Fibroblast of lung (primary cell): ENCODE data around the gene PLA2G3. TPM values are rescaled to one million over a fixed set of nuclear protein-coding genes. Genes with fewer than 3 reads are reported as not detected.

ENCODE experiments used
- DNase-seq, 2 donors: peaks; one replicate each; pipeline versions ENCODE4 v3.0.0 to v3.0.0-alpha.2; 2010; ENCODE audit warnings: low read depth in 2 of 2
- H2AFZ ChIP-seq: 2 replicates; pipeline ENCODE4 v1.5.1; 2012; ENCODE audit warnings: low read length, control low read depth, inconsistent platforms
- H3K27ac ChIP-seq: 2 replicates; pipeline ENCODE4 v1.5.1; 2011; ENCODE audit warnings: low read length, control low read depth; ENCODE audit not compliant: insufficient read depth
- H3K27me3 ChIP-seq: 2 replicates; pipeline ENCODE4 v1.5.1; 2011; ENCODE audit warnings: mild to moderate bottlenecking, low read length; ENCODE audit not compliant: control insufficient read depth, insufficient read depth
- H3K36me3 ChIP-seq: 2 replicates; pipeline ENCODE4 v1.5.1; 2011; ENCODE audit warnings: low read length; ENCODE audit not compliant: control insufficient read depth, insufficient read depth
- H3K4me1 ChIP-seq: 2 replicates; pipeline ENCODE4 v1.5.1; 2011; ENCODE audit warnings: low read length; ENCODE audit not compliant: control insufficient read depth, insufficient read depth; ENCODE audit errors: extremely low read depth
- H3K4me2 ChIP-seq: 2 replicates; pipeline ENCODE4 v1.5.1; 2011; ENCODE audit warnings: low read length, control low read depth; ENCODE audit not compliant: insufficient read depth; ENCODE audit errors: extremely low read depth
- H3K4me3 ChIP-seq, 4 experiments: fragments of 200-600 bp in 1 of 4; sonication (generic) in 1 of 4; replicated peaks in 1 of 4; 2 replicates each; pipeline ENCODE4 v1.5.1; 2011 to 2016; ENCODE audit warnings: low read length in 4 of 4, low read depth in 3 of 4, mild to moderate bottlenecking in 3 of 4, control low read depth in 2 of 4, inconsistent platforms in 1 of 4, mixed read lengths in 1 of 4; ENCODE audit not compliant: insufficient read depth in 1 of 4; ENCODE audit errors: control extremely low read depth in 1 of 4
- H3K79me2 ChIP-seq: 2 replicates; pipeline ENCODE4 v1.5.1; 2012; ENCODE audit warnings: mild to moderate bottlenecking, low read length, inconsistent platforms; ENCODE audit not compliant: control insufficient read depth, insufficient read depth
- H3K9ac ChIP-seq: 2 replicates; pipeline ENCODE4 v1.5.1; 2011; ENCODE audit warnings: mild to moderate bottlenecking, low read length, control low read depth; ENCODE audit not compliant: insufficient read depth
- H3K9me3 ChIP-seq: 2 replicates; pipeline ENCODE4 v1.5.1; 2012; ENCODE audit warnings: low read depth, low read length; ENCODE audit not compliant: control insufficient read depth, insufficient read depth
- H4K20me1 ChIP-seq: 2 replicates; pipeline ENCODE4 v1.5.1; 2011; ENCODE audit warnings: low read length; ENCODE audit not compliant: control insufficient read depth, insufficient read depth; ENCODE audit errors: extremely low read depth
- CTCF ChIP-seq, 2 donors: IDR thresholded peaks in 1 of 2; conservative IDR thresholded peaks in 1 of 2; 1 replicate in 1 of 2; 2 replicates in 1 of 2; pipeline ENCODE4 v1.5.1; 2011 to 2012; ENCODE audit warnings: low read length in 2 of 2, control low read depth in 1 of 2, inconsistent platforms in 1 of 2, low read depth in 1 of 2, mild to moderate bottlenecking in 1 of 2
- EZH2 ChIP-seq: IDR thresholded peaks from 2 replicates; pipeline ENCODE4 v1.5.1; 2012; ENCODE audit warnings: low read length, control low read depth, mild to moderate bottlenecking; ENCODE audit errors: missing control alignments
- polyA plus RNA-seq, 2 donors: library from polyadenylated mRNA; depleted of rRNA in 1 of 2; stranded (reverse) in 1 of 2; unstranded in 1 of 2; fragments of >200 nt; gene quantifications; 2 replicates each; pipeline ENCODE4 v1.2.1, GENCODE V29; 2011 to 2012; ENCODE audit warnings: missing spikeins in 1 of 2
- total RNA-seq: library from RNA; depleted of rRNA; stranded (reverse); fragments of >200 nt; gene quantifications from 2 replicates; pipeline ENCODE4 v1.2.1, GENCODE V29; 2014

PLA2G3 gene
- total and polyA plus RNA-seq, 2 donors (not counting 1 experiment from before 2014, with no cell fraction given) = 0.18 to 0.33 TPM

GRCh38 chr22:31125521-31126117 lies 14.7 kb downstream of the PLA2G3 start:
- no peak overlapping the region for H3K4me3 ChIP-seq
- H3K27ac ChIP-seq = no peak overlapping the region
- no peak overlapping the region for H3K9ac ChIP-seq
- no peaks in the 10 kb centered on the region for H3K27me3 ChIP-seq
- no peak overlapping the region for H2AFZ ChIP-seq
- no peak for DNase-seq
- no peak overlapping the region for H3K4me2 ChIP-seq
- H3K36me3 ChIP-seq = no peaks in the 10 kb centered on the region
- H3K4me1 ChIP-seq = peaks cover 3% of the 10 kb centered on the region
- no peaks in the 10 kb centered on the region for H3K9me3 ChIP-seq
- H4K20me1 ChIP-seq = no peaks in the 10 kb centered on the region
- TF ChIP-seq EZH2 (no peak), CTCF (conservative IDR thresholded peaks at IDR 0.05 in 1 of 2, IDR thresholded peaks at IDR 0.05 in 1 of 2; ENCODE audit: low read depth in 1 of 2, low read length in 2 of 2) (no peak)
- no peaks in the 10 kb centered on the region for H3K79me2 ChIP-seq

DNA sequence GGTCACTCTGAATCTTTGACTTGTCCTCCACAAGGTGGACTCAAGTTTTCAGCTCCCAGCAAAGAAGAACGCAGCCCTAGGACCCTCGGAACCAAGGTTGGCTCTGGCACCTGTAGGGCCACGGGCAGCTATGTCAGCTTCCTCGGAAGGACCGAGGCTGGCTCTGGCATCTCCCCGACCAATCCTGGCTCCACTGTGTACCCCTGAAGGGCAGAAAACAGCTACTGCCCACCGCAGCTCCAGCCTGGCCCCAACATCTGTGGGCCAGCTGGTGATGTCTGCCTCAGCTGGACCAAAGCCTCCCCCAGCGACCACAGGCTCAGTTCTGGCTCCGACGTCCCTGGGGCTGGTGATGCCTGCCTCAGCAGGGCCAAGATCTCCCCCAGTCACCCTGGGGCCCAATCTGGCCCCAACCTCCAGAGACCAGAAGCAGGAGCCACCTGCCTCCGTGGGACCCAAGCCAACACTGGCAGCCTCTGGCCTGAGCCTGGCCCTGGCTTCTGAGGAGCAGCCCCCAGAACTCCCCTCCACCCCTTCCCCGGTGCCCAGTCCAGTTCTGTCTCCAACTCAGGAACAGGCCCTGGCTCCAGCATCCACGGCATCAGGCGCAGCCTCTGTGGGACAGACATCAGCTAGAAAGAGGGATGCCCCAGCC lies 15.4 kb downstream of the PLA2G3 start:
- peaks cover 3% of the 10 kb centered on the region for H3K4me1 ChIP-seq
- no peak for DNase-seq
- H2AFZ ChIP-seq = no peak overlapping the region
- no peaks in the 10 kb centered on the region for H3K36me3 ChIP-seq
- TF ChIP-seq CTCF (conservative IDR thresholded peaks at IDR 0.05 in 1 of 2, IDR thresholded peaks at IDR 0.05 in 1 of 2; ENCODE audit: low read depth in 1 of 2, low read length in 2 of 2) (no peak), EZH2 (no peak)
- H3K79me2 ChIP-seq = no peaks in the 10 kb centered on the region
- no peaks in the 10 kb centered on the region for H3K27me3 ChIP-seq
- H3K4me2 ChIP-seq = no peak overlapping the region
- H3K9ac ChIP-seq = no peak overlapping the region
- no peak overlapping the region for H3K4me3 ChIP-seq
- H3K9me3 ChIP-seq = no peaks in the 10 kb centered on the region
- no peak overlapping the region for H3K27ac ChIP-seq
- no peaks in the 10 kb centered on the region for H4K20me1 ChIP-seq

- H3K4me3 ChIP-seq = no peak overlapping the region
- H3K27ac ChIP-seq = no peak overlapping the region
- no peak overlapping the region for H2AFZ ChIP-seq
- no peaks in the 10 kb centered on the region for H3K9me3 ChIP-seq
- no peak overlapping the region for H3K4me2 ChIP-seq
- no peaks in the 10 kb centered on the region for H3K27me3 ChIP-seq
- TF ChIP-seq EZH2 (no peak), CTCF (conservative IDR thresholded peaks at IDR 0.05 in 1 of 2, IDR thresholded peaks at IDR 0.05 in 1 of 2; ENCODE audit: low read depth in 1 of 2, low read length in 2 of 2) (no peak)
- no peaks in the 10 kb centered on the region for H4K20me1 ChIP-seq
- peaks cover 3% of the 10 kb centered on the region for H3K4me1 ChIP-seq
- no peaks in the 10 kb centered on the region for H3K79me2 ChIP-seq
- no peaks in the 10 kb centered on the region for H3K36me3 ChIP-seq
- no peak for DNase-seq
- no peak overlapping the region for H3K9ac ChIP-seq
Observed at GRCh38 chr22:31124290-31124689, 16.0 kb downstream of the PLA2G3 start.
